HEK293 (cell line): ENCODE results near the gene TSHZ2.

Experiments
- CTCF ChIA-PET: fragments of 350-600 bp; formaldehyde crosslinking; extraction: SDS; loops from one replicate; lab custom pipeline; 2021; ENCODE audit warnings: antibody characterized with exemption; lab: Yijun Ruan, JAX
- POLR2A ChIA-PET: fragments of 300-600 bp; formaldehyde crosslinking; extraction: SDS; loops from one replicate; lab custom pipeline; 2020; ENCODE audit warnings: antibody characterized with exemption, inconsistent platforms; lab: Yijun Ruan, JAX
- H3K27ac ChIP-seq: fragments of 200-500 bp; sonication (Bioruptor generic); 2 replicates; pipeline ENCODE4 v1.5.1; 2014; ENCODE audit warnings: low read depth, low read length, control low read depth, inconsistent platforms; ENCODE audit errors: extremely low read depth
- H3K36me3 ChIP-seq, 2 experiments: fragments of 200-500 bp in 1 of 2; sonication (Bioruptor generic) in 1 of 2; 1 replicate in 1 of 2; 2 replicates in 1 of 2; pipeline ENCODE4 v1.5.1; 2014 to 2017; ENCODE audit warnings: inconsistent platforms in 2 of 2, low read length in 2 of 2; ENCODE audit not compliant: control insufficient read depth in 2 of 2, insufficient read depth in 1 of 2
- H3K4me1 ChIP-seq: fragments of 200-500 bp; sonication (Bioruptor generic); 2 replicates; pipeline ENCODE4 v1.5.1; 2014; ENCODE audit warnings: mild to moderate bottlenecking, low read length, inconsistent platforms; ENCODE audit not compliant: control insufficient read depth, insufficient read depth
- H3K4me3 ChIP-seq: 2 replicates; pipeline ENCODE4 v1.5.1; 2011; ENCODE audit warnings: low read depth, mild to moderate bottlenecking, control low read depth, low read length, moderate library complexity
- H3K9me3 ChIP-seq: fragments of 200-500 bp; sonication (Bioruptor generic); 2 replicates; pipeline ENCODE4 v1.5.1; 2014; ENCODE audit warnings: low read depth, low read length, inconsistent platforms; ENCODE audit not compliant: control insufficient read depth, insufficient read depth
- GLIS1 ChIP-seq: fragments of 450-650 bp; formaldehyde crosslinking; IDR thresholded peaks from 2 replicates; pipeline ENCODE4 v1.5.1; 2016; ENCODE audit warnings: missing biosample characterization, missing genetic modification characterization
- KLF9 ChIP-seq: fragments of 450-650 bp; formaldehyde crosslinking; IDR thresholded peaks from 2 replicates; pipeline ENCODE4 v1.5.1; 2016; ENCODE audit warnings: missing biosample characterization, missing genetic modification characterization, low read depth
- MEIS1 ChIP-seq: sonication (generic); formaldehyde crosslinking; IDR thresholded peaks from 2 replicates; pipeline ENCODE4 v1.8.1; 2022; ENCODE audit warnings: missing genetic modification reagents, mild to moderate bottlenecking, borderline replicate concordance
- PRDM1 ChIP-seq: fragments of 450-650 bp; formaldehyde crosslinking; IDR thresholded peaks from 2 replicates; pipeline ENCODE4; 2016; ENCODE audit warnings: missing biosample characterization, missing genetic modification characterization
- ZBTB8A ChIP-seq: fragments of 450-650 bp; formaldehyde crosslinking; IDR thresholded peaks from 2 replicates; pipeline ENCODE4 v1.5.1; 2016; ENCODE audit warnings: missing biosample characterization, missing genetic modification characterization
- ZFP69B ChIP-seq: fragments of 450-650 bp; formaldehyde crosslinking; IDR thresholded peaks from 2 replicates; pipeline ENCODE4 v1.5.1; 2016; ENCODE audit warnings: missing biosample characterization, missing genetic modification characterization
- ZIC2 ChIP-seq: fragments of 450-650 bp; formaldehyde crosslinking; IDR thresholded peaks from 2 replicates; pipeline ENCODE4 v1.5.1; 2016; ENCODE audit warnings: missing biosample characterization, missing genetic modification characterization
- ZNF112 ChIP-seq: fragments of 450-650 bp; formaldehyde crosslinking; IDR thresholded peaks from 2 replicates; pipeline ENCODE4 v1.5.0; 2017; ENCODE audit warnings: missing biosample characterization, missing genetic modification characterization
- ZNF140 ChIP-seq: fragments of 450-650 bp; formaldehyde crosslinking; IDR thresholded peaks from 2 replicates; pipeline ENCODE4 v1.5.1; 2016; ENCODE audit warnings: missing biosample characterization, missing genetic modification characterization
- ZNF211 ChIP-seq: fragments of 450-650 bp; formaldehyde crosslinking; IDR thresholded peaks from 2 replicates; pipeline ENCODE4 v1.5.1; 2016; ENCODE audit warnings: low read depth, missing biosample characterization, missing genetic modification characterization
- ZNF426 ChIP-seq: fragments of 450-650 bp; formaldehyde crosslinking; IDR thresholded peaks from 2 replicates; pipeline ENCODE4 v1.5.1; 2017; ENCODE audit warnings: missing biosample characterization, missing genetic modification characterization, mild to moderate bottlenecking, inconsistent platforms, moderate library complexity
- ZNF530 ChIP-seq: fragments of 450-650 bp; formaldehyde crosslinking; IDR thresholded peaks from 2 replicates; pipeline ENCODE4 v1.5.1; 2016; ENCODE audit warnings: low read depth, missing biosample characterization, missing genetic modification characterization
- ZNF596 ChIP-seq: fragments of 450-650 bp; IDR thresholded peaks from 2 replicates; pipeline ENCODE4 v1.5.0; 2018; ENCODE audit warnings: missing biosample characterization, mild to moderate bottlenecking, missing genetic modification characterization, moderate library complexity
- ZNF610 ChIP-seq: fragments of 450-650 bp; formaldehyde crosslinking; IDR thresholded peaks from 2 replicates; pipeline ENCODE4 v1.5.1; 2016; ENCODE audit warnings: missing biosample characterization, missing genetic modification characterization, borderline replicate concordance
- ZNF623 ChIP-seq: fragments of 450-650 bp; formaldehyde crosslinking; IDR thresholded peaks from 2 replicates; pipeline ENCODE4 v1.5.1; 2016; ENCODE audit warnings: missing biosample characterization, missing genetic modification characterization
- ZNF624 ChIP-seq: fragments of 450-650 bp; formaldehyde crosslinking; IDR thresholded peaks from 2 replicates; pipeline ENCODE4 v1.5.1; 2017; ENCODE audit warnings: missing biosample characterization, missing genetic modification characterization
- ZNF629 ChIP-seq: fragments of 450-650 bp; formaldehyde crosslinking; IDR thresholded peaks from 2 replicates; pipeline ENCODE4 v1.5.1; 2017; ENCODE audit warnings: missing biosample characterization, missing genetic modification characterization
- ZNF701 ChIP-seq: fragments of 450-650 bp; formaldehyde crosslinking; IDR thresholded peaks from 2 replicates; pipeline ENCODE4 v1.5.1; 2016; ENCODE audit warnings: missing biosample characterization, missing genetic modification characterization
- TF ChIP-seq, protein P1 (sequence below): fragments of 450-650 bp; formaldehyde crosslinking; IDR thresholded peaks from 2 replicates; pipeline ENCODE4 v1.5.1; 2016; ENCODE audit warnings: missing biosample characterization, missing genetic modification characterization
- TF ChIP-seq, protein P2 (sequence below): fragments of 450-650 bp; formaldehyde crosslinking; IDR thresholded peaks from 2 replicates; pipeline ENCODE4 v1.5.1; 2016; ENCODE audit warnings: missing biosample characterization, missing genetic modification characterization
- TF ChIP-seq, protein P3 (sequence below): fragments of 450-650 bp; formaldehyde crosslinking; IDR thresholded peaks from 2 replicates; pipeline ENCODE4 v1.5.1; 2016; ENCODE audit warnings: missing biosample characterization, missing genetic modification characterization
- TF ChIP-seq, protein P4 (sequence below): fragments of 450-650 bp; formaldehyde crosslinking; conservative IDR thresholded peaks from 2 replicates; pipeline ENCODE4 v1.5.1; 2016; ENCODE audit warnings: low read depth, missing biosample characterization, missing genetic modification characterization

The TSHZ2 gene

DNA sequence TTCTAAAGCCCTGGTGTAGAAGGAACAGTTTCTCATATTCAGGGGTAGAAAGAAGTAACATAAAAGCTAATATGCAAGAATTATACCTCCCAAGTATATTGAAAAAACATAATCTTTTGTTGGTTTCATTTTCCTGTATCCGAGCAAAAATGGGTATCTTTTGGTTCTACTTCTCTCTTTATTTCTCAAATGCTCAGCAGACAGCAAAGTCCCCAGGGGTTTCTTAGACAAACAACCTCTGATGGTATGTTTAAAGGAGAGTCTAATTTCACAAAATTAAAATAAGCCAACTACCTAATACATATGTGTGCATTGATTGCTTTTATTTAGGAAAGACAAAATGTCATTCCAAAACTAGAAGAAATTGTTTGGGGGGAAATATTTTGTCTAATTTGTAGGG lies 131.0 kb downstream of the TSHZ2 start:
- Histone ChIP-seq H3K27ac (no peak overlapping the region), H3K9me3 (no peaks in the 10 kb centered on the region)
- TF ChIP-seq ZFP69B (tag by site-specific recombination) (no peak), ZIC2 (tag by site-specific recombination) (no peak), ZNF629 (tag by site-specific recombination) (no peak), ZNF623 (tag by site-specific recombination) (no peak), PRDM1 (no peak), KLF9 (no peak), ZNF701 (tag by site-specific recombination) (no peak), ZBTB8A (no peak), ZNF530 (tag by site-specific recombination) (no peak)
- TF ChIP-seq, protein P1, sequence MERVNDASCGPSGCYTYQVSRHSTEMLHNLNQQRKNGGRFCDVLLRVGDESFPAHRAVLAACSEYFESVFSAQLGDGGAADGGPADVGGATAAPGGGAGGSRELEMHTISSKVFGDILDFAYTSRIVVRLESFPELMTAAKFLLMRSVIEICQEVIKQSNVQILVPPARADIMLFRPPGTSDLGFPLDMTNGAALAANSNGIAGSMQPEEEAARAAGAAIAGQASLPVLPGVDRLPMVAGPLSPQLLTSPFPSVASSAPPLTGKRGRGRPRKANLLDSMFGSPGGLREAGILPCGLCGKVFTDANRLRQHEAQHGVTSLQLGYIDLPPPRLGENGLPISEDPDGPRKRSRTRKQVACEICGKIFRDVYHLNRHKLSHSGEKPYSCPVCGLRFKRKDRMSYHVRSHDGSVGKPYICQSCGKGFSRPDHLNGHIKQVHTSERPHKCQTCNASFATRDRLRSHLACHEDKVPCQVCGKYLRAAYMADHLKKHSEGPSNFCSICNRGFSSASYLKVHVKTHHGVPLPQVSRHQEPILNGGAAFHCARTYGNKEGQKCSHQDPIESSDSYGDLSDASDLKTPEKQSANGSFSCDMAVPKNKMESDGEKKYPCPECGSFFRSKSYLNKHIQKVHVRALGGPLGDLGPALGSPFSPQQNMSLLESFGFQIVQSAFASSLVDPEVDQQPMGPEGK (tag by site-specific recombination) = no peak
- TF ChIP-seq, protein P2, sequence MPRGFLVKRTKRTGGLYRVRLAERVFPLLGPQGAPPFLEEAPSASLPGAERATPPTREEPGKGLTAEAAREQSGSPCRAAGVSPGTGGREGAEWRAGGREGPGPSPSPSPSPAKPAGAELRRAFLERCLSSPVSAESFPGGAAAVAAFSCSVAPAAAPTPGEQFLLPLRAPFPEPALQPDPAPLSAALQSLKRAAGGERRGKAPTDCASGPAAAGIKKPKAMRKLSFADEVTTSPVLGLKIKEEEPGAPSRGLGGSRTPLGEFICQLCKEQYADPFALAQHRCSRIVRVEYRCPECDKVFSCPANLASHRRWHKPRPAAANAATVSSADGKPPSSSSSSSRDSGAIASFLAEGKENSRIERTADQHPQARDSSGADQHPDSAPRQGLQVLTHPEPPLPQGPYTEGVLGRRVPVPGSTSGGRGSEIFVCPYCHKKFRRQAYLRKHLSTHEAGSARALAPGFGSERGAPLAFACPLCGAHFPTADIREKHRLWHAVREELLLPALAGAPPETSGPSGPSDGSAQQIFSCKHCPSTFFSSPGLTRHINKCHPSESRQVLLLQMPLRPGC (tag by site-specific recombination) = no peak
- TF ChIP-seq, protein P3, sequence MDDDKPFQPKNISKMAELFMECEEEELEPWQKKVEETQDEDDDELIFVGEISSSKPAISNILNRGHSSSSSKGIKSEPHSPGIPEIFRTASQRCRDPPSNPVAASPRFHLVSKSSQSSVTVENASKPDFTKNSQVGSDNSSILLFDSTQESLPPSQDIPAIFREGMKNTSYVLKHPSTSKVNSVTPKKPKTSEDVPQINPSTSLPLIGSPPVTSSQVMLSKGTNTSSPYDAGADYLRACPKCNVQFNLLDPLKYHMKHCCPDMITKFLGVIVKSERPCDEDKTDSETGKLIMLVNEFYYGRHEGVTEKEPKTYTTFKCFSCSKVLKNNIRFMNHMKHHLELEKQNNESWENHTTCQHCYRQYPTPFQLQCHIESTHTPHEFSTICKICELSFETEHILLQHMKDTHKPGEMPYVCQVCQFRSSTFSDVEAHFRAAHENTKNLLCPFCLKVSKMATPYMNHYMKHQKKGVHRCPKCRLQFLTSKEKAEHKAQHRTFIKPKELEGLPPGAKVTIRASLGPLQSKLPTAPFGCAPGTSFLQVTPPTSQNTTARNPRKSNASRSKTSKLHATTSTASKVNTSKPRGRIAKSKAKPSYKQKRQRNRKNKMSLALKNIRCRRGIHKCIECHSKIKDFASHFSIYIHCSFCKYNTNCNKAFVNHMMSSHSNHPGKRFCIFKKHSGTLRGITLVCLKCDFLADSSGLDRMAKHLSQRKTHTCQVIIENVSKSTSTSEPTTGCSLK (tag by site-specific recombination) = no peak
- TF ChIP-seq, all 188 proteins: peak for 0
- H3K4me3 ChIP-seq = no peak overlapping the region
- POLR2A ChIA-PET = no interaction called here
- no peaks in the 10 kb centered on the region for H3K4me1 ChIP-seq
- H3K36me3 ChIP-seq = no peaks in the 10 kb centered on the region
- CTCF ChIA-PET = interaction anchor here (0.6 kb wide), 1 partner anchor 157 kb away, joined by 3 read pairs; no protein-coding TSS in a partner anchor

DNA sequence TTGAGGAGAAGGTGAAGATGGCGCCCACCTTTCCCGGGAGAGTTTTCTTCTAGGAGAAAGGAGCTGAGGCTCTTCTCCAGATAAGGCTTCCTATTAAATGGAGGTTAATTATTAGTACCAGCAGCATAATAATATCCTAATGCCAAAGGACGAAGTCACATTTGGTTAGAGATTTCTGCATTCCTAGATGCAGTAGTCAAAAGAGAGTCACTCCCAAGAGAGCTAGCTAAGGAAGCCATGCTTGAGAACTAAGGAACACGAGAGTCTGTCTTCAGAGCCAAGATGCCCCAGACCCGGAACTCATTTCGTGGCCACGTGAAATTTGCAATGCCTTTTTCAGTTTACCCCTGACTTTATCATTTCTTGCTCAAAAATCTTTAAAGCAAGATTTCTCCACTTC lies 132.7 kb downstream of the TSHZ2 start:
- POLR2A ChIA-PET = no interaction called here
- H3K36me3 ChIP-seq = no peaks in the 10 kb centered on the region
- CTCF ChIA-PET = no interaction called here

More for the DNA sequence above, 132.7 kb downstream of the TSHZ2 start:
- no peak overlapping the region for H3K4me3 ChIP-seq
- no peaks in the 10 kb centered on the region for H3K4me1 ChIP-seq
- no peaks in the 10 kb centered on the region for H3K9me3 ChIP-seq
- TF ChIP-seq ZIC2 (tag by site-specific recombination) (no peak), ZNF624 (tag by site-specific recombination) (no peak), ZNF596 (tag by site-specific recombination) (no peak), ZNF426 (tag by site-specific recombination) (no peak), ZNF140 (tag by site-specific recombination) (no peak), ZNF112 (no peak), MEIS1 (CRISPR knock-in tag) (no peak), GLIS1 (tag by site-specific recombination) (no peak), ZNF211 (tag by site-specific recombination) (no peak), ZNF610 (tag by site-specific recombination) (no peak), ZBTB8A (no peak)
- TF ChIP-seq, protein P4, sequence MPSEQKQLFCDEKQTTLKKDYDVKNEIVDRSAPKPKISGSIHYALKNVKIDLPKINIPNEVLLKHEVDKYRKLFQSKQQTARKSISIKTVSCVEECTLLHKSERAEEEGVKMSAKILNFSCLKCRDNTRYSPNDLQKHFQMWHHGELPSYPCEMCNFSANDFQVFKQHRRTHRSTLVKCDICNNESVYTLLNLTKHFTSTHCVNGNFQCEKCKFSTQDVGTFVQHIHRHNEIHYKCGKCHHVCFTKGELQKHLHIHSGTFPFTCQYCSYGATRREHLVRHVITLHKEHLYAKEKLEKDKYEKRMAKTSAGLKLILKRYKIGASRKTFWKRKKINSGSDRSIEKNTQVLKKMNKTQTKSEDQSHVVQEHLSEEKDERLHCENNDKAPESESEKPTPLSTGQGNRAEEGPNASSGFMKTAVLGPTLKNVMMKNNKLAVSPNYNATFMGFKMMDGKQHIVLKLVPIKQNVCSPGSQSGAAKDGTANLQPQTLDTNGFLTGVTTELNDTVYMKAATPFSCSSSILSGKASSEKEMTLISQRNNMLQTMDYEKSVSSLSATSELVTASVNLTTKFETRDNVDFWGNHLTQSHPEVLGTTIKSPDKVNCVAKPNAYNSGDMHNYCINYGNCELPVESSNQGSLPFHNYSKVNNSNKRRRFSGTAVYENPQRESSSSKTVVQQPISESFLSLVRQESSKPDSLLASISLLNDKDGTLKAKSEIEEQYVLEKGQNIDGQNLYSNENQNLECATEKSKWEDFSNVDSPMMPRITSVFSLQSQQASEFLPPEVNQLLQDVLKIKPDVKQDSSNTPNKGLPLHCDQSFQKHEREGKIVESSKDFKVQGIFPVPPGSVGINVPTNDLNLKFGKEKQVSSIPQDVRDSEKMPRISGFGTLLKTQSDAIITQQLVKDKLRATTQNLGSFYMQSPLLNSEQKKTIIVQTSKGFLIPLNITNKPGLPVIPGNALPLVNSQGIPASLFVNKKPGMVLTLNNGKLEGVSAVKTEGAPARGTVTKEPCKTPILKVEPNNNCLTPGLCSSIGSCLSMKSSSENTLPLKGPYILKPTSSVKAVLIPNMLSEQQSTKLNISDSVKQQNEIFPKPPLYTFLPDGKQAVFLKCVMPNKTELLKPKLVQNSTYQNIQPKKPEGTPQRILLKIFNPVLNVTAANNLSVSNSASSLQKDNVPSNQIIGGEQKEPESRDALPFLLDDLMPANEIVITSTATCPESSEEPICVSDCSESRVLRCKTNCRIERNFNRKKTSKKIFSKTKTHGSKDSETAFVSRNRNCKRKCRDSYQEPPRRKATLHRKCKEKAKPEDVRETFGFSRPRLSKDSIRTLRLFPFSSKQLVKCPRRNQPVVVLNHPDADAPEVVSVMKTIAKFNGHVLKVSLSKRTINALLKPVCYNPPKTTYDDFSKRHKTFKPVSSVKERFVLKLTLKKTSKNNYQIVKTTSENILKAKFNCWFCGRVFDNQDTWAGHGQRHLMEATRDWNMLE (tag by site-specific recombination) = no peak
- H3K27ac ChIP-seq = no peak overlapping the region
